Measurements from ENCODE around the gene PLEKHG2. TPM values are rescaled to one million over a fixed set of nuclear protein-coding genes. Genes with fewer than 3 reads are reported as not detected.
A peak's percentile ranks its signal among the peaks of the same experiment; 100 is the strongest.

Gene PLEKHG2
- total RNA-seq, 1 experiment from 2014 or later: 62.3 TPM

- no peaks in the 10 kb centered on the region for H3K27me3 Mint-ChIP-seq (ENCODE audit: low read depth)
- peak overlapping the region; percentile 87 for H3K27ac Mint-ChIP-seq
- peak overlapping the region; percentile 99 for H3K4me3 Mint-ChIP-seq
- ChIA-PET POLR2A (interaction anchor here (0.6 to 2.2 kb wide), 4 partner anchors 18 to 284 kb away, joined by 3 to 9 read pairs (median 6); partner anchors contain the start of genes MED29, PAF1, PAK4 and RPS16), CTCF (interaction anchor here (1.0 to 4.3 kb wide), 2 partner anchors 12 to 18 kb away, joined by 3 to 38 read pairs; partner anchors contain the start of genes MED29 and PAF1)
- ATAC-seq (no peak), DNase-seq (ENCODE audit: low spot score) (peak; percentile 96)
- TF ChIP-seq ZNF512 (CRISPR knock-in tag; IDR thresholded peaks at IDR 0.05; ENCODE audit: borderline replicate concordance) (no peak), ETV6 (CRISPR knock-in tag; IDR thresholded peaks at IDR 0.05) (no peak), ARID4B (CRISPR knock-in tag; IDR thresholded peaks at IDR 0.05; ENCODE audit: borderline replicate concordance) (0 out of 2 replicates have a peak, but pooled peaks have one; percentile 24), ZNF219 (CRISPR knock-in tag; IDR thresholded peaks at IDR 0.05; ENCODE audit: borderline replicate concordance) (no peak), JUN (CRISPR knock-in tag; IDR thresholded peaks at IDR 0.05) (0 out of 2 replicates have a peak, but pooled peaks have one; percentile 59), STAT6 (CRISPR knock-in tag; conservative IDR thresholded peaks at IDR 0.05; ENCODE audit: low read depth) (no peak), GABPB1 (CRISPR knock-in tag; IDR thresholded peaks at IDR 0.05) (0 out of 2 replicates have a peak, but pooled peaks have one; percentile 48), FOXP1 (CRISPR knock-in tag; IDR thresholded peaks at IDR 0.05; ENCODE audit: borderline replicate concordance) (peak; percentile 16; the same call in 1 of the 2 replicates), FOXK1 (CRISPR knock-in tag; IDR thresholded peaks at IDR 0.05) (0 out of 2 replicates have a peak, but pooled peaks have one; percentile 38), PRRX2 (CRISPR knock-in tag; IDR thresholded peaks at IDR 0.05) (no peak), CREM (CRISPR knock-in tag; IDR thresholded peaks at IDR 0.05) (peak; percentile 92), SP1 (CRISPR knock-in tag; conservative IDR thresholded peaks at IDR 0.05) (peak; percentile 70)
- H3K9me3 Mint-ChIP-seq: no peaks in the 10 kb centered on the region
- peaks cover 8% of the 10 kb centered on the region; the same call in 1 of the 2 replicates for H3K36me3 Mint-ChIP-seq
- peaks cover 52% of the 10 kb centered on the region for H3K4me1 Mint-ChIP-seq
These were observed 3.1 kb upstream of the PLEKHG2 start for GRCh38 chr19:39409208-39410016.

- POLR2A ChIA-PET: no interaction called here
- H3K4me1 Mint-ChIP-seq: peaks cover 52% of the 10 kb centered on the region
- H3K27me3 Mint-ChIP-seq (ENCODE audit: low read depth): no peaks in the 10 kb centered on the region
- H3K36me3 Mint-ChIP-seq: peaks cover 8% of the 10 kb centered on the region; the same call in 1 of the 2 replicates
- peak overlapping the region; percentile 99 for H3K4me3 Mint-ChIP-seq
- H3K27ac Mint-ChIP-seq: peak overlapping the region; percentile 84
- CTCF ChIA-PET: no interaction called here
- ATAC-seq (no peak), DNase-seq (ENCODE audit: low spot score) (peak; percentile 49)
- H3K9me3 Mint-ChIP-seq: no peaks in the 10 kb centered on the region
- TF ChIP-seq ZNF416 (CRISPR knock-in tag; IDR thresholded peaks at IDR 0.05) (no peak), E2F4 (CRISPR knock-in tag; IDR thresholded peaks at IDR 0.05; ENCODE audit: borderline replicate concordance, low read depth) (no peak), OVOL2 (CRISPR knock-in tag; IDR thresholded peaks at IDR 0.05; ENCODE audit: borderline replicate concordance) (no peak), ZSCAN18 (CRISPR knock-in tag; IDR thresholded peaks at IDR 0.05) (no peak), ATF6 (CRISPR knock-in tag; IDR thresholded peaks at IDR 0.05) (no peak), NFE2L1 (CRISPR knock-in tag; IDR thresholded peaks at IDR 0.05) (no peak)
These were observed 2.2 kb upstream of the PLEKHG2 start for GRCh38 chr19:39410017-39410830.

Data from WTC11 (cell line).